HuH-7.5 (cell line): ENCODE data around the gene DCP1B.

Experiments used
- DNase-seq: peaks from one replicate; pipeline ENCODE4 v3.0.0; 2011; ENCODE audit warnings: low spot score

DCP1B gene

GRCh38 chr12:2004113-2004929 lies at the start of gene DCP1B:
DCP1B (minus strand) TSS chr12:2004457; CDS start chr12:2004431, 26 bp downstream.
- peak; percentile 75 for DNase-seq

GRCh38 chr12:2053691-2054090 lies 49.4 kb upstream of the DCP1B start:
- no peak for DNase-seq

- DNase-seq, result peak; percentile 73
Measured at GRCh38 chr12:2052826-2053678, 48.8 kb upstream of the DCP1B start, which contains the start of gene CACNA1C. CACNA1C (plus strand) TSS chr12:2052987; CDS start chr12:2053563, 576 bp downstream.

- no peak for DNase-seq
Measured at GRCh38 chr12:2051700-2052621, 47.7 kb upstream of the DCP1B start.

GRCh38 chr12:2049604-2050540 lies 45.6 kb upstream of the DCP1B start:
- no peak for DNase-seq

- DNase-seq, result no peak
Measured at GRCh38 chr12:2047752-2048151, 43.5 kb upstream of the DCP1B start.

GRCh38 chr12:2046957-2047356 lies 42.7 kb upstream of the DCP1B start:
- no peak for DNase-seq

- no peak for DNase-seq
Measured at GRCh38 chr12:2044165-2044564, 39.9 kb upstream of the DCP1B start.

- no peak for DNase-seq
Measured at GRCh38 chr12:2043054-2043453, 38.8 kb upstream of the DCP1B start.

- DNase-seq, result no peak
Measured at GRCh38 chr12:2039034-2039433, 34.8 kb upstream of the DCP1B start.

- no peak for DNase-seq
Measured at GRCh38 chr12:2035431-2036055, 31.3 kb upstream of the DCP1B start.

GRCh38 chr12:2034633-2035430 lies 30.6 kb upstream of the DCP1B start:
- peak; percentile 86 for DNase-seq

GRCh38 chr12:2032506-2032905 lies 28.2 kb upstream of the DCP1B start:
- no peak for DNase-seq

- DNase-seq, result no peak
Measured at GRCh38 chr12:2029851-2030250, 25.6 kb upstream of the DCP1B start.

- no peak for DNase-seq
Measured at GRCh38 chr12:2027351-2027750, 23.1 kb upstream of the DCP1B start.

- DNase-seq, result no peak
Measured at GRCh38 chr12:2023365-2023764, 19.1 kb upstream of the DCP1B start.

GRCh38 chr12:2020511-2020910 lies 16.3 kb upstream of the DCP1B start:
- no peak for DNase-seq

GRCh38 chr12:2019126-2019525 lies 14.9 kb upstream of the DCP1B start:
- no peak for DNase-seq

GRCh38 chr12:2018391-2018790 lies 14.1 kb upstream of the DCP1B start:
- no peak for DNase-seq
